ENCODE results near the gene TRAF7.
"Not testable (repeated sequence)": the region's sequence is repeated elsewhere in the genome, so short reads cannot be mapped to it uniquely, and the experiment has no call there.

DNA sequence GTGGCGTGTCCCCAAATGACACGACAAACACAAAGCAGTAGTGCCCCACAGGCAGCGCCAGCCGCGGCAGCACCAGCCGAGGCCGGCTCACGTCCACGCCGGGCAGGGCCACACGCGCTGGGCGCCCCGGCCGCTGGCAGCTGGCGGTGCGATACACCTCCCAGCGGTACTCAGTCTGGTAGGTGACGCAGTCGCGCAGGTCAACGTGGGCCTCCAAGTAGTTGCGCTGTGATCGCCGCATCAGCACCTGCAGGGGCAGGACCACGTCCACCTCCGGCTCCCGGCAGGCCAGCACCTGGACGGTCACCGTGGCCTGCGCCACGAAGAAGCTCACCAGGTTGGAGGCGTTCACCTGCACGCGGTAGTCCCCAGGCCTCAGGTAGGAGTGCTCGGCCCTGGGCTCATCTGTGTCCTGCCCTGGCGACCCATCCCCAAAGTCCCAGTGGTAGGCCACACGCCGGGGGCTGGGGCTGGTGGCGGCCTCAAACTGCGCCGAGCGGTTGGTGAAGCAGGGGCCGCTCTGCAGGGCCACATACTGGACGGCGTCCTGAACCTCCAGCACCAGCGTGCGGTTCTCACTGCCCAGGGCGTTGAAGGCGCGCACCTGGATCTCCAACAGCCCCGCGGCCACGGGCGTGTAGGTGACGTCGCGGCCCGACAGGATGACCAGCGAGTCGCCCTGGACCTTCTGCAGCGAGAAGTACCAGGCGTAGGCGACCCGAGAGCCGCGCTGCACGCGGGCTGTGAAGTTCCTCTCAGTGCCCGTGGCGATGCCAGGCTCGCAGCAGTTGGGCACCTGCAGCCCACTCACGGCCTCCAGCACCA lies 46.9 kb upstream of the TRAF7 start:
- not testable (repeated sequence) for TF ChIP-seq CTCF (IDR thresholded peaks at IDR 0.05; ENCODE audit: borderline replicate concordance, extremely low read depth, low read length, poor library complexity, severe bottlenecking); EZH2 (IDR thresholded peaks at IDR 0.05; ENCODE audit: borderline replicate concordance, low read depth, low read length, severe bottlenecking)

All from DND-41 (cell line).